ENCODE data around the gene BEST4.
A peak's percentile ranks its signal among the peaks of the same experiment; 100 is the strongest.

The BEST4 gene

GRCh38 chr1:44808938-44809917, 21.3 kb upstream of the BEST4 start:
- H3K27ac Mint-ChIP-seq, result peak overlapping the region; percentile 99
- peaks cover 85% of the 10 kb centered on the region for H3K4me1 Mint-ChIP-seq (ENCODE audit: low read depth)
- H3K27me3 Mint-ChIP-seq, result no peaks in the 10 kb centered on the region
- H3K4me3 Mint-ChIP-seq, result peak overlapping the region; percentile 76
- H3K9me3 Mint-ChIP-seq, result no peaks in the 10 kb centered on the region
- H3K36me3 Mint-ChIP-seq (ENCODE audit: low read depth), result peaks cover 50% of the 10 kb centered on the region

DNA sequence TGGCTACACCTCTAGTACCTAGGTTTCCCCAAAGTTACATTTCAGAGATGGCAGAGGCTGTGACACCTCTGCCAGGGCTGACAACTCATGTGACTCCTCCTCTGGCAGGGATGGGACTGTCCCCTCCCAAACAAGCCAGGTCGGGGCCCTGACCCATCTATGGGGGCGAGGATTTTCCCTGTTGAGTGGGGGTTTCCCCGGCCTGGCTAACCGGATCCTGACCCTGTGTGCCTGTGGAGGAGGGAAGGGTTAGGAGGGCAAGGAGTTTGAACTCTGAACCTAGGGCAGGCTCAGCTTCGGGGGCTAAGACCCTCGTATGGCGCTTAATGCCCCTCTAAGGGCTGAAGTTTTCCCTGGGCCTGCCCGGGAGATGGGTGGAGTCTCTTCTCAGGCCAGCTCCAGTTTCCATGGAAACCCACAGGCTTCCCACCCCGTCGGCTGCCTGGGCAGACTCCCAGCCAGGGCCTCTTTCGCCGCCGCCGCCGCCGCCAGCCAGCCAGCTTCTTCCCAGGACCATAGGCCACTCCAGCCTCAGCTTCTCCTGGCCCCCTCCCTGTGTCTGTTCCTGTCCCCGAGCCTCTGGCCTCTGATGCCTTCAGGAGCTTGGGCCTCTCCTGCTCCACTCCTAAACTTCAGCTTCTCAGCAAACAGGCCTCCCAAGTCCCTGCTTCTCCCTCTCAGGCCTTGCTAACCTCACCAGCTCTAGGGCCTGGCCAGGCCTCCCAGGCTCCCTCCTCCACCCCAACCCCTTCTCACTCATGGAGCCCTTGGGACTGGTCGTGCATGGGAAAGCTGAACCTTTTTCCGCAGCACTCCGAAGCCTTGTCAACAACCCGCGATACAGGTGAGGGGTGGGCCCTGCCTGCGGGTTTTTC, 20.3 kb upstream of the BEST4 start, which contains the start of gene BTBD19:
Gene BTBD19, plus strand, starts transcription at position 461 of the 875 bp plus-strand sequence. Its CDS starts 298 bp downstream, at position 759.
- H3K4me3 Mint-ChIP-seq, result peak within 1 kb of the TSS; percentile 76
- H3K9me3 Mint-ChIP-seq, result no peaks in the 10 kb centered on the region
- peaks cover 55% of the 10 kb centered on the region for H3K36me3 Mint-ChIP-seq (ENCODE audit: low read depth)
- H3K27me3 Mint-ChIP-seq, result no peaks in the 10 kb centered on the region
- H3K4me1 Mint-ChIP-seq (ENCODE audit: low read depth), result peaks cover 86% of the 10 kb centered on the region
- H3K27ac Mint-ChIP-seq, result peak within 1 kb of the TSS; percentile 99

GRCh38 chr1:44807364-44808062, 19.5 kb upstream of the BEST4 start:
- Mint-ChIP-seq H3K27ac (peak overlapping the region; percentile 99), H3K4me3 (peak overlapping the region; percentile 76), H3K36me3 (ENCODE audit: low read depth) (peaks cover 62% of the 10 kb centered on the region), H3K9me3 (no peaks in the 10 kb centered on the region), H3K4me1 (ENCODE audit: low read depth) (peaks cover 93% of the 10 kb centered on the region), H3K27me3 (no peaks in the 10 kb centered on the region)

GRCh38 chr1:44806704-44807363, 18.9 kb upstream of the BEST4 start, which contains the start of gene DYNLT4:
Gene DYNLT4, minus strand, starts transcription at chr1:44807351. Its CDS starts 683 bp downstream, at chr1:44806668.
- H3K27me3 Mint-ChIP-seq, result no peaks in the 10 kb centered on the region
- H3K27ac Mint-ChIP-seq, result peak within 1 kb of the TSS; percentile 99
- H3K36me3 Mint-ChIP-seq (ENCODE audit: low read depth), result peaks cover 64% of the 10 kb centered on the region
- no peaks in the 10 kb centered on the region for H3K9me3 Mint-ChIP-seq
- H3K4me1 Mint-ChIP-seq (ENCODE audit: low read depth), result peaks cover 94% of the 10 kb centered on the region
- peak within 1 kb of the TSS; percentile 76 for H3K4me3 Mint-ChIP-seq

DNA sequence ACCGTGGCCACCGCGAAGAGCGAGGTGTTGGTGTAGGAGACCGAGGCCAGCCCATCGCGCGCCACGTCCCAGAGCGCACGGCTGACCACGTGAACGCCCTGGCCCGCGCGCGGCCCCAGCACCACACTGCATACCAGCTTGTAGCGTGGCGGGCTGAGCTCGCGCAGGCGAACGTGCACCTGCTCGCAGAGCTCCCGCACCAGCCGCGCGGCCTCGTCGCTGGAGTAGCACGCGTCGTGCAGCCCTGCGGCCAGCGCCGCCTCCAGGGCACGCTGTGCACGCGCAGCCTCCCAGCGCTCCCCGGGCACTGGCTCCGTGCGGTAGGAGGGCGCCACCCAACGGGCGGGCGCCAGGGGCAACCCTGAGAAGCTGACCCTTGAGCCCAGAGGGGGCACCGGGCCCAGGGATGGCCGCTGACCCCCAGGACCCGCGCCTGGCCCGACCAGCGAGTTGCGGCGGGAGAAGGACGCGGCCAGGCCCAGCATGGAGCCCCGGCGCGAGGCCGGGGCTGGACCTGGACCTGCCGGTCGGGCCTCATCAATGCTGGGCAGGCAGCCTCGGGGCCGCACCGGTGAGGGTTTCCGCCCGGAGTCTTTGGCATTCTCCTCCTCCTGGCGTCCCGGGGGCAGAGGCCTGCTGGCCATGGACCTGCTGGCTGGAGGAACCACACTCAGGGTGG, 18.2 kb upstream of the BEST4 start:
- H3K27ac Mint-ChIP-seq, result peak overlapping the region; percentile 99
- peaks cover 64% of the 10 kb centered on the region for H3K36me3 Mint-ChIP-seq (ENCODE audit: low read depth)

DNA sequence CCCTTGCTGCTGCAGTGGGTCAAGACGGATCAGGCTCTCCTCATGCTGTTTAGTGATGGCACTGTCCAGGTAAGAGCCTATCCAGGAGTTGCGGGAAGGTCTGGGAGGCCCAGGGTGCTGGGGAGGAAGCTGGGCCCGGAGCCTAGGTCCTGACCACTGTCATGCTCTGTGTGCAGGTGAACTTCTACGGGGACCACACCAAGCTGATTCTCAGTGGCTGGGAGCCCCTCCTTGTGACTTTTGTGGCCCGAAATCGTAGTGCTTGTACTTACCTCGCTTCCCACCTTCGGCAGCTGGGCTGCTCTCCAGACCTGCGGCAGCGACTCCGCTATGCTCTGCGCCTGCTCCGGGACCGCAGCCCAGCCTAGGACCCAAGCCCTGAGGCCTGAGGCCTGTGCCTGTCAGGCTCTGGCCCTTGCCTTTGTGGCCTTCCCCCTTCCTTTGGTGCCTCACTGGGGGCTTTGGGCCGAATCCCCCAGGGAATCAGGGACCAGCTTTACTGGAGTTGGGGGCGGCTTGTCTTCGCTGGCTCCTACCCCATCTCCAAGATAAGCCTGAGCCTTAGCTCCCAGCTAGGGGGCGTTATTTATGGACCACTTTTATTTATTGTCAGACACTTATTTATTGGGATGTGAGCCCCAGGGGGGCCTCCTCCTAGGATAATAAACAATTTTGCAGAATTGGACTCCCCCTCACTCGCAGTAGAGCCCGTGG, 17.5 kb upstream of the BEST4 start:
- H3K36me3 Mint-ChIP-seq (ENCODE audit: low read depth), result peaks cover 64% of the 10 kb centered on the region
- H3K4me3 Mint-ChIP-seq, result peak overlapping the region; percentile 38

More for the DNA sequence above, 18.2 kb upstream of the BEST4 start:
- no peaks in the 10 kb centered on the region for H3K27me3 Mint-ChIP-seq
- peak overlapping the region; percentile 76 for H3K4me3 Mint-ChIP-seq
- H3K9me3 Mint-ChIP-seq, result no peaks in the 10 kb centered on the region
- peaks cover 90% of the 10 kb centered on the region for H3K4me1 Mint-ChIP-seq (ENCODE audit: low read depth)

DNA sequence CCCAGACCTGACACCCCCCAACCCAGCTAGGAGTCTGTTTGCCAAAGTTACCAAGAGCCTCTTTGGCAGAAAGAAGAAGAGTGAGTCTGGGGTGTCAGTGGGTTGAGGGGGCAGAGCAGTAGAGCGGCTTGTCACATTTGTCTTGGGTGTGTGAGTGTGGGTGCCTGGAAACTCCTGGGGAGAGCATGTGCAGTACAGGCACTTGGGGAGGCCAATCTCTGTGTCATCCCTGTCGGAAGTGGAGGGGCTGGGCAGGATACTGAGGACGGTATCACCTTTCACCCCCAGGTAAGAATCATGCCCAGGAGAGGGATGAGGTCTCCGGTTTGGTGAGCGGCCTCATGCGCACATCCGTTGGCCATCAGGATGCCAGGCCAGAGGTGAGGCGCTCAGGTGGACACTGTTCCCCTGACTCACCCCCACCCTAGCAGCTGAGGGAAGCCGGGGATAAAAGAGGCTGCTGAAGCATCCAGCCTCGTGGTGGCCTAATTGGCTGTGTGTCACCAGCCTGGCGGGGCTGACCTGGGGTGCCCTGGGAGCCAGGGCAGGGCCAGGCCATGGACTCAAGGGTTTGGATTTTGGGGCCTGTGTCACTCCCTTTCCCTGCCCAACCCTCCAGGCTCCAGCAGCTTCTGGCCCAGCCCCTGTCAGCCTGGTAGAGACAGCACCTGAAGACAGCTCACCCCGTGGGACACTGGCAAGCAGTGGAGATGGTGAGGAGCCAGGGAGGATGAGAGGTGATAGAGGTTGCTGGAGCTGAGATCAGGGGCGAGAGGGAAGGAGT, 15.5 kb upstream of the BEST4 start:
- Mint-ChIP-seq H3K9me3 (no peaks in the 10 kb centered on the region), H3K4me3 (peak overlapping the region; percentile 96), H3K4me1 (ENCODE audit: low read depth) (peaks cover 76% of the 10 kb centered on the region), H3K27me3 (no peaks in the 10 kb centered on the region), H3K27ac (peak overlapping the region; percentile 96), H3K36me3 (ENCODE audit: low read depth) (peaks cover 56% of the 10 kb centered on the region)

More for the DNA sequence above, 17.5 kb upstream of the BEST4 start:
- Mint-ChIP-seq H3K27ac (peak overlapping the region; percentile 96), H3K27me3 (no peaks in the 10 kb centered on the region), H3K4me1 (ENCODE audit: low read depth) (peaks cover 83% of the 10 kb centered on the region), H3K9me3 (no peaks in the 10 kb centered on the region)

DNA sequence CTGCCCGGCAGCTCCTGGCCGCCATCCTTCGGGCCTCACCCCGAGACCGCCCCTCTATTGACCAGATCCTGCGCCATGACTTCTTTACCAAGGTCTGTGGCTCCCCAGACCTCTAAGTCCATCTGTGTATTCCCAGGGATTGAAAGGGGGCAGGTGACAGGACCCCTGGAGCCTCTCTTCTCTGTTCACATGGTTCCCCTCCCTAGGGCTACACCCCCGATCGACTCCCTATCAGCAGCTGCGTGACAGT, 15.0 kb upstream of the BEST4 start:
- Mint-ChIP-seq H3K36me3 (ENCODE audit: low read depth) (peaks cover 56% of the 10 kb centered on the region), H3K4me3 (peak overlapping the region; percentile 96)

DNA sequence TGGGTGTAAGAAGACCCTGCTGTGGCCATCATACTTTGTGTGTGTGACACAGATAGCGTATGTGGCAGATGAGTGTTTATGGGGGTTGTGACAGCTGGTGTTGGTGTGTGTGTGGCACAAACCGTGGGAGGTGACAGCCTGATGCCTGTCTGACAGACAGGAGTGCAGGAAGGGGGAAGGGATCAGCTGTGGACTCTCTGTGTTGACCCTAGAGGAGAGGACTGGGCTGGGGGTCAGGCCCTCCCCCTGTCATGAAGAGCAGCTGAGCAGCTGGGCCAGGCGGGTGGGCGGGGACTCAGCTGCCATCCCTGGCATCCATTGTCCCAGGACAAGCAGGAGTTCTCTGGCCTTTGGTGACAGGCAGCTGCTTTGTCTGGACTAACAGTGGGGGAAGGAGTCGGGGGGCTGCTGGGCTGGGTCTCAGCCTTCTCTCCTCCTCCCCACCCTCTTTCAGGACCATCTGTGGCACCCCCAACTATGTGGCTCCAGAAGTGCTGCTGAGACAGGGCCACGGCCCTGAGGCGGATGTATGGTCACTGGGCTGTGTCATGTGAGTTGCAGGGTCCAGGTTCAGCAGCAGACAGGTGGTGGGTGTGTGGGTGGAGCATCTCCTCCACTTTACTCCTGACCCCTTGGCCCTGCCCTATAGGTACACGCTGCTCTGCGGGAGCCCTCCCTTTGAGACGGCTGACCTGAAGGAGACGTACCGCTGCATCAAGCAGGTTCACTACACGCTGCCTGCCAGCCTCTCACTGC, 14.5 kb upstream of the BEST4 start:
- H3K27ac Mint-ChIP-seq, result peak overlapping the region; percentile 96
- H3K36me3 Mint-ChIP-seq (ENCODE audit: low read depth), result peaks cover 56% of the 10 kb centered on the region
- H3K9me3 Mint-ChIP-seq, result no peaks in the 10 kb centered on the region

More for the DNA sequence above, 15.0 kb upstream of the BEST4 start:
- no peaks in the 10 kb centered on the region for H3K9me3 Mint-ChIP-seq
- peaks cover 72% of the 10 kb centered on the region for H3K4me1 Mint-ChIP-seq (ENCODE audit: low read depth)
- H3K27ac Mint-ChIP-seq, result peak overlapping the region; percentile 96
- no peaks in the 10 kb centered on the region for H3K27me3 Mint-ChIP-seq

GRCh38 chr1:44801491-44802305, 13.7 kb upstream of the BEST4 start:
- Mint-ChIP-seq H3K27me3 (no peaks in the 10 kb centered on the region), H3K36me3 (ENCODE audit: low read depth) (peaks cover 49% of the 10 kb centered on the region), H3K4me3 (peak overlapping the region; percentile 96), H3K4me1 (ENCODE audit: low read depth) (peaks cover 59% of the 10 kb centered on the region), H3K9me3 (no peaks in the 10 kb centered on the region), H3K27ac (peak overlapping the region; percentile 96)

More for the DNA sequence above, 14.5 kb upstream of the BEST4 start:
- H3K27me3 Mint-ChIP-seq, result no peaks in the 10 kb centered on the region
- peak overlapping the region; percentile 96 for H3K4me3 Mint-ChIP-seq
- peaks cover 67% of the 10 kb centered on the region for H3K4me1 Mint-ChIP-seq (ENCODE audit: low read depth)

DNA sequence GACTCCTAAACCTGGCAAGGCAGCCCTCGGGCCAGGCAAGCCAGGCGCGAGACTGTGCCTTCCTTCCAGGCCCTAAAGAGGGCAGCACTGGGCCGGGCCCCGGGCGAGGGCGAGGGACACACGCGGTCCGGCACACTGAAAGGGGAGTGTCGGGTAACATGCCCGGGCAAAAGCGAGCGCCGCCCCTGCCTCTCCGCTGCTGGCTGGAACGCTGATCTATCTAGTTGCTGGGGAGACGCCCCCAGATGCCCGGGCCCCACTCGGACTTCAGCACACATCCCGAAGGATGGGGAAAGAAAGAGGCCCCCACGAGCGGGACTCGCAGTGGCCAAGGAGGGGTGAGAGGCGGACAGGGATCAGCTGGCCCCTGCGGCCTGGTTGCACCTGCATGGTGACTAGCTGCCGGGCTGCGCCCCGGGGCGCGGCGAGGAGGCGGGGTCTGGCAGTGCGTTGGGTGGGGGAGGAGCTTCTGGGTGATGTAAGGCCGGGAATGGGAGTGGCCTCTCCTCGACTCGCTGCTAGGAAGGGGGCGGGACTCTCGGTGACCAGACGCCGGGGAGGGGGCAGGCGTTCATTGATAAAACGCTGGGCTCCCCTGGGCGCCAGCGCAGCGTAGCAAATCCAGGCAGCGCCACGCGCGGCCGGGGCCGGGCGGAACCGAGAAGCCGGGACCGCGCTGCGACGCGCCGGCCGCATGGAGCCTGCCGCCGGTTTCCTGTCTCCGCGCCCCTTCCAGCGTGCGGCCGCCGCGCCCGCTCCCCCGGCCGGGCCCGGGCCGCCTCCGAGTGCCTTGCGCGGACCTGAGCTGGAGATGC, 12.0 kb upstream of the BEST4 start, which contains the start of gene PLK3:
Gene PLK3, plus strand, starts transcription at position 608 of the 815 bp plus-strand sequence. Its CDS starts 87 bp downstream, at position 695.
- H3K27ac Mint-ChIP-seq, result peak within 1 kb of the TSS; percentile 97
- H3K4me1 Mint-ChIP-seq (ENCODE audit: low read depth), result peaks cover 47% of the 10 kb centered on the region

More for the DNA sequence above, 12.0 kb upstream of the BEST4 start, which contains the start of gene PLK3:
- H3K9me3 Mint-ChIP-seq, result no peaks in the 10 kb centered on the region
- H3K27me3 Mint-ChIP-seq, result no peaks in the 10 kb centered on the region
- H3K36me3 Mint-ChIP-seq (ENCODE audit: low read depth), result peaks cover 38% of the 10 kb centered on the region
- peak within 1 kb of the TSS; percentile 96 for H3K4me3 Mint-ChIP-seq

All from stimulated activated naive CD8-positive, alpha-beta T cell treated with anti-CD3 and anti-CD28 coated beads, Interleukin-15, Interleukin-2, amounts not matched to agents 100 ng/mL and 50 ng/mL, for 24 hours (primary cell).